HepG2 (cell line): ENCODE results near the gene NFE2. TPM values are rescaled to one million over a fixed set of nuclear protein-coding genes. Genes with fewer than 3 reads are reported as not detected.

Experiments
- HNRNPL ChIP-seq: fragments of 200-400 bp; formaldehyde crosslinking; IDR thresholded peaks from 2 replicates; pipeline ENCODE4 v1.6.1; 2017; ENCODE audit warnings: mild to moderate bottlenecking, low read depth, low read length
- KLF11 ChIP-seq: IDR thresholded peaks from 2 replicates; pipeline ENCODE4 v1.6.1; 2016; ENCODE audit warnings: missing compliant biosample characterization
- MIER3 ChIP-seq: IDR thresholded peaks from 2 replicates; pipeline ENCODE4 v1.6.1; 2016; ENCODE audit warnings: missing compliant biosample characterization, borderline replicate concordance
- SNRNP70 ChIP-seq: fragments of 200-400 bp; formaldehyde crosslinking; IDR thresholded peaks from 2 replicates; pipeline ENCODE4 v1.6.1; 2017; ENCODE audit warnings: mild to moderate bottlenecking, low read depth, low read length, moderate library complexity
- THYN1 ChIP-seq: sonication (generic); formaldehyde crosslinking; IDR thresholded peaks from 2 replicates; pipeline ENCODE4 v1.8.1; 2023; ENCODE audit warnings: low read depth, mild to moderate bottlenecking, moderate library complexity, missing genetic modification reagents, borderline replicate concordance
- ZNF44 ChIP-seq: sonication (generic); formaldehyde crosslinking; IDR thresholded peaks from 2 replicates; pipeline ENCODE4 v1.5.1; 2020; ENCODE audit warnings: mild to moderate bottlenecking, missing genetic modification reagents
- ZNF747 ChIP-seq: sonication (generic); formaldehyde crosslinking; IDR thresholded peaks from 2 replicates; pipeline ENCODE4 v1.8.1; 2023; ENCODE audit warnings: missing genetic modification reagents, mild to moderate bottlenecking, borderline replicate concordance
- polyA plus RNA-seq, 8 experiments: library from polyadenylated mRNA; depleted of rRNA in 3 of 8; stranded (reverse) in 7 of 8; unstranded in 1 of 8; fragments of >200 nt; fragmentation: Illumina TruSeq in 4 of 8; extraction: Trizol in 4 of 8; gene quantifications; 2 replicates each; pipeline versions ENCODE4 v1.2.1 to v1.2.3, GENCODE V29; 2011 to 2016; ENCODE audit warnings: low read depth in 4 of 8, missing spikeins in 1 of 8, mixed read lengths in 1 of 8; ENCODE audit not compliant: insufficient read depth in 1 of 8
- total RNA-seq, 5 experiments: library from RNA; depleted of rRNA; stranded (reverse); fragments of >200 nt; fragmentation: Illumina TruSeq; extraction: Trizol; gene quantifications; 2 replicates each; pipeline ENCODE4 v1.2.3, GENCODE V29; 2016; ENCODE audit warnings: low read depth in 1 of 5
- TF ChIP-seq, protein P1 (sequence below): IDR thresholded peaks from 2 replicates; pipeline ENCODE4 v1.6.1; 2016; ENCODE audit warnings: control low read depth
- TF ChIP-seq, protein P2 (sequence below): sonication (generic); formaldehyde crosslinking; conservative IDR thresholded peaks from 2 replicates; pipeline ENCODE4 v1.8.0; 2022; ENCODE audit warnings: missing genetic modification reagents
- TF ChIP-seq, protein P3 (sequence below): sonication (generic); formaldehyde crosslinking; IDR thresholded peaks from 2 replicates; pipeline ENCODE4 v1.5.0; 2020; ENCODE audit warnings: mild to moderate bottlenecking, missing genetic modification reagents, borderline replicate concordance
- TF ChIP-seq, protein P4 (sequence below): sonication (generic); formaldehyde crosslinking; IDR thresholded peaks from 2 replicates; pipeline ENCODE4 v1.4.0; 2020; ENCODE audit warnings: mild to moderate bottlenecking, missing genetic modification reagents, borderline replicate concordance
- TF ChIP-seq, protein P5 (sequence below): sonication (generic); formaldehyde crosslinking; IDR thresholded peaks from 2 replicates; pipeline ENCODE4 v1.5.0; 2020; ENCODE audit warnings: mild to moderate bottlenecking, missing genetic modification reagents, borderline replicate concordance

The NFE2 gene
- total and polyA plus RNA-seq, 2 of the 13 experiments (the other 11 are each of a cell fraction or from before 2014, with no cell fraction given) = 4.5 to 7.8 TPM

DNA sequence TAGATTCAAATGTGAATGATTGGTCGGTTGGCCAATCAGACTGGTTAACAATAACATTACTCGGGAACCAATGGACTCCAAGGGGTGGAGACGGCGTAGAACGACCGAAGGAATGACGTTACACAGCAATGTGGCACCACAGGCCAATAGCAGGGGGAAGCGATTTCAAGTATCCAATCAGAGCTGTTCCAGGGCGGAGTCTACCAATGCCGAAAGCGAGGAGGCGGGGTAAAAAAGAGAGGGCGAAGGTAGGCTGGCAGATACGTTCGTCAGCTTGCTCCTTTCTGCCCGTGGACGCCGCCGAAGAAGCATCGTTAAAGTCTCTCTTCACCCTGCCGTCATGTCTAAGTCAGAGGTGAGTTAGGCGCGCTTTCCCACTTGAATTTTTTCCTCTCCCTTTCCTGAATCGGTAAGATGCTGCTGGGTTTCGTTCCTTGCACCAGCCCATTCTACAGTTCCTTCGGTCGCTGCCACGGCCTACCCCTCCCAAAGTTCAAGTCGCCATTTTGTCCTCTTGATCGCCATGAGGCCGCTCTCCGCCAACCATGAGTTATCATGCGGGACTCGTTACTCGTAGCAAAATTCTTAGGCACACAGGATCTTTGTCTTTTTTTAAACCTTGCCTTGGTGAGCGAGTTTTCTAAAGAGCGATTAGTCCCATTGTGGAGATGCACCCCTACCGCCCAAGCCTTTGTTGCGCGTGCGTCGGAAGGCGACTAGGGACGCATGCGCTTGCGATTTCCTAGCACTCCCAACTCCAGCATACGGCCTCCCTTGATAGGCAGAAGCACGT, 20.2 kb downstream of the NFE2 start, which contains the start of gene HNRNPA1 (continued):
- TF ChIP-seq, protein P1, sequence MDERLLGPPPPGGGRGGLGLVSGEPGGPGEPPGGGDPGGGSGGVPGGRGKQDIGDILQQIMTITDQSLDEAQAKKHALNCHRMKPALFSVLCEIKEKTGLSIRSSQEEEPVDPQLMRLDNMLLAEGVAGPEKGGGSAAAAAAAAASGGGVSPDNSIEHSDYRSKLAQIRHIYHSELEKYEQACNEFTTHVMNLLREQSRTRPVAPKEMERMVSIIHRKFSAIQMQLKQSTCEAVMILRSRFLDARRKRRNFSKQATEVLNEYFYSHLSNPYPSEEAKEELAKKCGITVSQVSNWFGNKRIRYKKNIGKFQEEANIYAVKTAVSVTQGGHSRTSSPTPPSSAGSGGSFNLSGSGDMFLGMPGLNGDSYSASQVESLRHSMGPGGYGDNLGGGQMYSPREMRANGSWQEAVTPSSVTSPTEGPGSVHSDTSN (CRISPR knock-in tag) = peak; percentile 88
- TF ChIP-seq KLF11 (CRISPR knock-in tag) (no peak; the same call in 1 of the 2 replicates), HNRNPL (0 out of 2 replicates have a peak, but pooled peaks have one; percentile 31), ZNF44 (no peak), THYN1 (0 out of 2 replicates have a peak, but pooled peaks have one; percentile 56), MIER3 (CRISPR knock-in tag) (peak; percentile 71), SNRNP70 (no peak), ZNF747 (CRISPR knock-in tag) (peak; percentile 77; the same call in 1 of the 2 replicates)
- TF ChIP-seq, protein P2, sequence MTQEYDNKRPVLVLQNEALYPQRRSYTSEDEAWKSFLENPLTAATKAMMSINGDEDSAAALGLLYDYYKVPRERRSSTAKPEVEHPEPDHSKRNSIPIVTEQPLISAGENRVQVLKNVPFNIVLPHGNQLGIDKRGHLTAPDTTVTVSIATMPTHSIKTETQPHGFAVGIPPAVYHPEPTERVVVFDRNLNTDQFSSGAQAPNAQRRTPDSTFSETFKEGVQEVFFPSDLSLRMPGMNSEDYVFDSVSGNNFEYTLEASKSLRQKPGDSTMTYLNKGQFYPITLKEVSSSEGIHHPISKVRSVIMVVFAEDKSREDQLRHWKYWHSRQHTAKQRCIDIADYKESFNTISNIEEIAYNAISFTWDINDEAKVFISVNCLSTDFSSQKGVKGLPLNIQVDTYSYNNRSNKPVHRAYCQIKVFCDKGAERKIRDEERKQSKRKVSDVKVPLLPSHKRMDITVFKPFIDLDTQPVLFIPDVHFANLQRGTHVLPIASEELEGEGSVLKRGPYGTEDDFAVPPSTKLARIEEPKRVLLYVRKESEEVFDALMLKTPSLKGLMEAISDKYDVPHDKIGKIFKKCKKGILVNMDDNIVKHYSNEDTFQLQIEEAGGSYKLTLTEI (CRISPR knock-in tag) = no peak
- TF ChIP-seq, protein P3, sequence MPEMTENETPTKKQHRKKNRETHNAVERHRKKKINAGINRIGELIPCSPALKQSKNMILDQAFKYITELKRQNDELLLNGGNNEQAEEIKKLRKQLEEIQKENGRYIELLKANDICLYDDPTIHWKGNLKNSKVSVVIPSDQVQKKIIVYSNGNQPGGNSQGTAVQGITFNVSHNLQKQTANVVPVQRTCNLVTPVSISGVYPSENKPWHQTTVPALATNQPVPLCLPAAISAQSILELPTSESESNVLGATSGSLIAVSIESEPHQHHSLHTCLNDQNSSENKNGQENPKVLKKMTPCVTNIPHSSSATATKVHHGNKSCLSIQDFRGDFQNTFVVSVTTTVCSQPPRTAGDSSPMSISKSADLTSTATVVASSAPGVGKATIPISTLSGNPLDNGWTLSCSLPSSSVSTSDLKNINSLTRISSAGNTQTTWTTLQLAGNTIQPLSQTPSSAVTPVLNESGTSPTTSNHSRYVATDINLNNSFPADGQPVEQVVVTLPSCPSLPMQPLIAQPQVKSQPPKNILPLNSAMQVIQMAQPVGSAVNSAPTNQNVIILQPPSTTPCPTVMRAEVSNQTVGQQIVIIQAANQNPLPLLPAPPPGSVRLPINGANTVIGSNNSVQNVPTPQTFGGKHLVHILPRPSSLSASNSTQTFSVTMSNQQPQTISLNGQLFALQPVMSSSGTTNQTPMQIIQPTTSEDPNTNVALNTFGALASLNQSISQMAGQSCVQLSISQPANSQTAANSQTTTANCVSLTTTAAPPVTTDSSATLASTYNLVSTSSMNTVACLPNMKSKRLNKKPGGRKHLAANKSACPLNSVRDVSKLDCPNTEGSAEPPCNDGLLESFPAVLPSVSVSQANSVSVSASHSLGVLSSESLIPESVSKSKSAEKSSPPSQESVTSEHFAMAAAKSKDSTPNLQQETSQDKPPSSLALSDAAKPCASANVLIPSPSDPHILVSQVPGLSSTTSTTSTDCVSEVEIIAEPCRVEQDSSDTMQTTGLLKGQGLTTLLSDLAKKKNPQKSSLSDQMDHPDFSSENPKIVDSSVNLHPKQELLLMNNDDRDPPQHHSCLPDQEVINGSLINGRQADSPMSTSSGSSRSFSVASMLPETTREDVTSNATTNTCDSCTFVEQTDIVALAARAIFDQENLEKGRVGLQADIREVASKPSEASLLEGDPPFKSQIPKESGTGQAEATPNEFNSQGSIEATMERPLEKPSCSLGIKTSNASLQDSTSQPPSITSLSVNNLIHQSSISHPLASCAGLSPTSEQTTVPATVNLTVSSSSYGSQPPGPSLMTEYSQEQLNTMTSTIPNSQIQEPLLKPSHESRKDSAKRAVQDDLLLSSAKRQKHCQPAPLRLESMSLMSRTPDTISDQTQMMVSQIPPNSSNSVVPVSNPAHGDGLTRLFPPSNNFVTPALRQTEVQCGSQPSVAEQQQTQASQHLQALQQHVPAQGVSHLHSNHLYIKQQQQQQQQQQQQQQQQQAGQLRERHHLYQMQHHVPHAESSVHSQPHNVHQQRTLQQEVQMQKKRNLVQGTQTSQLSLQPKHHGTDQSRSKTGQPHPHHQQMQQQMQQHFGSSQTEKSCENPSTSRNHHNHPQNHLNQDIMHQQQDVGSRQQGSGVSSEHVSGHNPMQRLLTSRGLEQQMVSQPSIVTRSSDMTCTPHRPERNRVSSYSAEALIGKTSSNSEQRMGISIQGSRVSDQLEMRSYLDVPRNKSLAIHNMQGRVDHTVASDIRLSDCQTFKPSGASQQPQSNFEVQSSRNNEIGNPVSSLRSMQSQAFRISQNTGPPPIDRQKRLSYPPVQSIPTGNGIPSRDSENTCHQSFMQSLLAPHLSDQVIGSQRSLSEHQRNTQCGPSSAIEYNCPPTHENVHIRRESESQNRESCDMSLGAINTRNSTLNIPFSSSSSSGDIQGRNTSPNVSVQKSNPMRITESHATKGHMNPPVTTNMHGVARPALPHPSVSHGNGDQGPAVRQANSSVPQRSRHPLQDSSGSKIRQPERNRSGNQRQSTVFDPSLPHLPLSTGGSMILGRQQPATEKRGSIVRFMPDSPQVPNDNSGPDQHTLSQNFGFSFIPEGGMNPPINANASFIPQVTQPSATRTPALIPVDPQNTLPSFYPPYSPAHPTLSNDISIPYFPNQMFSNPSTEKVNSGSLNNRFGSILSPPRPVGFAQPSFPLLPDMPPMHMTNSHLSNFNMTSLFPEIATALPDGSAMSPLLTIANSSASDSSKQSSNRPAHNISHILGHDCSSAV (CRISPR knock-in tag) = no peak
- TF ChIP-seq, protein P4, sequence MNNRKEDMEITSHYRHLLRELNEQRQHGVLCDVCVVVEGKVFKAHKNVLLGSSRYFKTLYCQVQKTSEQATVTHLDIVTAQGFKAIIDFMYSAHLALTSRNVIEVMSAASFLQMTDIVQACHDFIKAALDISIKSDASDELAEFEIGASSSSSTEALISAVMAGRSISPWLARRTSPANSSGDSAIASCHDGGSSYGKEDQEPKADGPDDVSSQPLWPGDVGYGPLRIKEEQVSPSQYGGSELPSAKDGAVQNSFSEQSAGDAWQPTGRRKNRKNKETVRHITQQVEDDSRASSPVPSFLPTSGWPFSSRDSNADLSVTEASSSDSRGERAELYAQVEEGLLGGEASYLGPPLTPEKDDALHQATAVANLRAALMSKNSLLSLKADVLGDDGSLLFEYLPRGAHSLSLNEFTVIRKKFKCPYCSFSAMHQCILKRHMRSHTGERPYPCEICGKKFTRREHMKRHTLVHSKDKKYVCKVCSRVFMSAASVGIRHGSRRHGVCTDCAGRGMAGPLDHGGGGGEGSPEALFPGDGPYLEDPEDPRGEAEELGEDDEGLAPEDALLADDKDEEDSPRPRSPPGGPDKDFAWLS (CRISPR knock-in tag) = no peak
- TF ChIP-seq, protein P5, sequence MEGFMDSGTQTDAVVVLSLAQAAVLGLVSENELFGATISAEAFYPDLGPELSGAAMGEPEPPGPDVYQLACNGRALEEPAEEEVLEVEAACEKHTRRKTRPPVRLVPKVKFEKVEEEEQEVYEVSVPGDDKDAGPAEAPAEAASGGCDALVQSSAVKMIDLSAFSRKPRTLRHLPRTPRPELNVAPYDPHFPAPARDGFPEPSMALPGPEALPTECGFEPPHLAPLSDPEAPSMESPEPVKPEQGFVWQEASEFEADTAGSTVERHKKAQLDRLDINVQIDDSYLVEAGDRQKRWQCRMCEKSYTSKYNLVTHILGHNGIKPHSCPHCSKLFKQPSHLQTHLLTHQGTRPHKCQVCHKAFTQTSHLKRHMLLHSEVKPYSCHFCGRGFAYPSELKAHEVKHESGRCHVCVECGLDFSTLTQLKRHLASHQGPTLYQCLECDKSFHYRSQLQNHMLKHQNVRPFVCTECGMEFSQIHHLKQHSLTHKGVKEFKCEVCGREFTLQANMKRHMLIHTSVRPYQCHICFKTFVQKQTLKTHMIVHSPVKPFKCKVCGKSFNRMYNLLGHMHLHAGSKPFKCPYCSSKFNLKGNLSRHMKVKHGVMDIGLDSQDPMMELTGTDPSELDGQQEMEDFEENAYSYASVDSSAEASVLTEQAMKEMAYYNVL (CRISPR knock-in tag) = no peak
